ENCODE results near the gene SLC7A8. TPM values are rescaled to one million over a fixed set of nuclear protein-coding genes. Genes with fewer than 3 reads are reported as not detected.

SLC7A8 gene
- total and polyA plus RNA-seq, 4 donors = 2.6 to 9.8 (median 5.4) TPM

DNA sequence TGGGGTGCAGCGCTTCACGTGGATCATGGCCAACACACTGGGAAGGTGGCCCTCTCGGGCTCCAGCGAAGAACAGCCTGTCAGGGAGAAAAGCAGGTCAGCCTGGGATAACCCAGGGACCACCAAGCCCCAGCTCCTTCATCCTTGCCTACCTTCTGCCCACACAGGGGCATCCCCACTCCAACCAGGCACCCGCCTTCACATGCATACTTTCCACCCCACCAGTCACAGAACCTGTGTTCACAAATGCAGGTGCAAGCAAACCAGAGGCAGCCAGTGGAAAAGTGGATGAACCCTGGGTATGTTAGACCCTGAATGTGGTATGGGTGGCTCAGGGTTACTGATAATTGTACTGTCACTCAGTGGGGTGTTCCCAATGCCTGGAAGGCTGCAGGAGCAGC lies 52.0 kb downstream of the SLC7A8 start:
- no peak overlapping the region for H3K4me3 ChIP-seq (ENCODE audit: low read depth in 1 of 3, low read length in 3 of 3)
- no peak for DNase-seq (ENCODE audit: low spot score)
- 84% methylated on average over 5 of the region's 5 CpGs for WGBS
- H3K9ac ChIP-seq (ENCODE audit: low read depth in 1 of 2, low read length in 2 of 2) = no peak overlapping the region
- H3K36me3 ChIP-seq (ENCODE audit: control insufficient read depth in 4 of 4, insufficient read depth in 3 of 4, low read depth in 1 of 4, low read length in 3 of 4) = no peaks in the 10 kb centered on the region
- no peaks in the 10 kb centered on the region for H3K9me3 ChIP-seq (ENCODE audit: control insufficient read depth in 4 of 4, low read length in 3 of 4)
- no peak overlapping the region for H3K27ac ChIP-seq (ENCODE audit: low read depth in 1 of 2, low read length in 2 of 2)
- TF ChIP-seq YY1 (IDR thresholded peaks at IDR 0.05) (no peak), NR2F2 (IDR thresholded peaks at IDR 0.05) (no peak), FOXA1 (IDR thresholded peaks at IDR 0.05) (no peak), RAD21 (IDR thresholded peaks at IDR 0.05) (no peak), JUND (IDR thresholded peaks at IDR 0.05) (no peak), EGR1 (IDR thresholded peaks at IDR 0.05; ENCODE audit: low read depth in 2 of 2) (no peak), REST (IDR thresholded peaks at IDR 0.05) (no peak), MAX (IDR thresholded peaks at IDR 0.05) (no peak), FOXA2 (IDR thresholded peaks at IDR 0.05) (no peak), GABPA (IDR thresholded peaks at IDR 0.05 in 1 of 2, conservative IDR thresholded peaks at IDR 0.05 in 1 of 2) (no peak), TAF1 (conservative IDR thresholded peaks at IDR 0.05) (no peak), RXRA (IDR thresholded peaks at IDR 0.05) (no peak), ATF3 (IDR thresholded peaks at IDR 0.05) (no peak)
- TF ChIP-seq, protein P1, sequence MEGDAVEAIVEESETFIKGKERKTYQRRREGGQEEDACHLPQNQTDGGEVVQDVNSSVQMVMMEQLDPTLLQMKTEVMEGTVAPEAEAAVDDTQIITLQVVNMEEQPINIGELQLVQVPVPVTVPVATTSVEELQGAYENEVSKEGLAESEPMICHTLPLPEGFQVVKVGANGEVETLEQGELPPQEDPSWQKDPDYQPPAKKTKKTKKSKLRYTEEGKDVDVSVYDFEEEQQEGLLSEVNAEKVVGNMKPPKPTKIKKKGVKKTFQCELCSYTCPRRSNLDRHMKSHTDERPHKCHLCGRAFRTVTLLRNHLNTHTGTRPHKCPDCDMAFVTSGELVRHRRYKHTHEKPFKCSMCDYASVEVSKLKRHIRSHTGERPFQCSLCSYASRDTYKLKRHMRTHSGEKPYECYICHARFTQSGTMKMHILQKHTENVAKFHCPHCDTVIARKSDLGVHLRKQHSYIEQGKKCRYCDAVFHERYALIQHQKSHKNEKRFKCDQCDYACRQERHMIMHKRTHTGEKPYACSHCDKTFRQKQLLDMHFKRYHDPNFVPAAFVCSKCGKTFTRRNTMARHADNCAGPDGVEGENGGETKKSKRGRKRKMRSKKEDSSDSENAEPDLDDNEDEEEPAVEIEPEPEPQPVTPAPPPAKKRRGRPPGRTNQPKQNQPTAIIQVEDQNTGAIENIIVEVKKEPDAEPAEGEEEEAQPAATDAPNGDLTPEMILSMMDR (IDR thresholded peaks at IDR 0.05; ENCODE audit: low read depth, low read length, missing input control) = no peak
- TF ChIP-seq, protein P2, sequence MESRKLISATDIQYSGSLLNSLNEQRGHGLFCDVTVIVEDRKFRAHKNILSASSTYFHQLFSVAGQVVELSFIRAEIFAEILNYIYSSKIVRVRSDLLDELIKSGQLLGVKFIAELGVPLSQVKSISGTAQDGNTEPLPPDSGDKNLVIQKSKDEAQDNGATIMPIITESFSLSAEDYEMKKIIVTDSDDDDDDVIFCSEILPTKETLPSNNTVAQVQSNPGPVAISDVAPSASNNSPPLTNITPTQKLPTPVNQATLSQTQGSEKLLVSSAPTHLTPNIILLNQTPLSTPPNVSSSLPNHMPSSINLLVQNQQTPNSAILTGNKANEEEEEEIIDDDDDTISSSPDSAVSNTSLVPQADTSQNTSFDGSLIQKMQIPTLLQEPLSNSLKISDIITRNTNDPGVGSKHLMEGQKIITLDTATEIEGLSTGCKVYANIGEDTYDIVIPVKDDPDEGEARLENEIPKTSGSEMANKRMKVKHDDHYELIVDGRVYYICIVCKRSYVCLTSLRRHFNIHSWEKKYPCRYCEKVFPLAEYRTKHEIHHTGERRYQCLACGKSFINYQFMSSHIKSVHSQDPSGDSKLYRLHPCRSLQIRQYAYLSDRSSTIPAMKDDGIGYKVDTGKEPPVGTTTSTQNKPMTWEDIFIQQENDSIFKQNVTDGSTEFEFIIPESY (IDR thresholded peaks at IDR 0.05) = no peak
- no peaks in the 10 kb centered on the region for H3K27me3 ChIP-seq (ENCODE audit: control insufficient read depth in 4 of 4, insufficient read depth in 4 of 4, low read length in 3 of 4)
- peaks cover 0 to 4% (median 0%) of the 10 kb centered on the region in 4 donors for H3K4me1 ChIP-seq (ENCODE audit: control insufficient read depth in 4 of 4, insufficient read depth in 4 of 4, low read length in 3 of 4)

GRCh38 chr14:23130871-23131270 lies 52.6 kb downstream of the SLC7A8 start:
- 51% methylated on average over 3 of the region's 3 CpGs for WGBS
- no peaks in the 10 kb centered on the region for H3K9me3 ChIP-seq (ENCODE audit: control insufficient read depth in 4 of 4, low read length in 3 of 4)
- no peak for DNase-seq (ENCODE audit: low spot score)
- no peak overlapping the region for H3K27ac ChIP-seq (ENCODE audit: low read depth in 1 of 2, low read length in 2 of 2)
- H3K27me3 ChIP-seq (ENCODE audit: control insufficient read depth in 4 of 4, insufficient read depth in 4 of 4, low read length in 3 of 4) = no peaks in the 10 kb centered on the region
- H3K36me3 ChIP-seq (ENCODE audit: control insufficient read depth in 4 of 4, insufficient read depth in 3 of 4, low read depth in 1 of 4, low read length in 3 of 4) = no peaks in the 10 kb centered on the region
- TF ChIP-seq NR2F2 (IDR thresholded peaks at IDR 0.05) (no peak), FOXA1 (IDR thresholded peaks at IDR 0.05) (no peak), YY1 (IDR thresholded peaks at IDR 0.05) (no peak), HNF4A (conservative IDR thresholded peaks at IDR 0.05) (no peak), RXRA (IDR thresholded peaks at IDR 0.05) (no peak), ATF3 (IDR thresholded peaks at IDR 0.05) (no peak), JUND (IDR thresholded peaks at IDR 0.05) (no peak)
- H3K4me1 ChIP-seq (ENCODE audit: control insufficient read depth in 4 of 4, insufficient read depth in 4 of 4, low read length in 3 of 4) = peaks cover 0 to 4% (median 0%) of the 10 kb centered on the region in 4 donors
- H3K9ac ChIP-seq (ENCODE audit: low read depth in 1 of 2, low read length in 2 of 2) = no peak overlapping the region
- no peak overlapping the region for H3K4me3 ChIP-seq (ENCODE audit: low read depth in 1 of 3, low read length in 3 of 3)

Data from liver (tissue), 9 donors.